Fibroblast of lung (primary cell): Measurements from ENCODE around the gene MAP2K5. TPM values are rescaled to one million over a fixed set of nuclear protein-coding genes. Genes with fewer than 3 reads are reported as not detected.
A peak's percentile ranks its signal among the peaks of the same experiment; 100 is the strongest.
"Not testable (repeated sequence)": the region's sequence is repeated elsewhere in the genome, so short reads cannot be mapped to it uniquely, and the experiment has no call there.

Experiments used
- DNase-seq, 2 donors: peaks; one replicate each; pipeline versions ENCODE4 v3.0.0 to v3.0.0-alpha.2; 2010; ENCODE audit warnings: low read depth in 2 of 2
- H2AFZ ChIP-seq: 2 replicates; pipeline ENCODE4 v1.5.1; 2012; ENCODE audit warnings: low read length, control low read depth, inconsistent platforms
- H3K27ac ChIP-seq: 2 replicates; pipeline ENCODE4 v1.5.1; 2011; ENCODE audit warnings: low read length, control low read depth; ENCODE audit not compliant: insufficient read depth
- H3K27me3 ChIP-seq: 2 replicates; pipeline ENCODE4 v1.5.1; 2011; ENCODE audit warnings: mild to moderate bottlenecking, low read length; ENCODE audit not compliant: control insufficient read depth, insufficient read depth
- H3K36me3 ChIP-seq: 2 replicates; pipeline ENCODE4 v1.5.1; 2011; ENCODE audit warnings: low read length; ENCODE audit not compliant: control insufficient read depth, insufficient read depth
- H3K4me1 ChIP-seq: 2 replicates; pipeline ENCODE4 v1.5.1; 2011; ENCODE audit warnings: low read length; ENCODE audit not compliant: control insufficient read depth, insufficient read depth; ENCODE audit errors: extremely low read depth
- H3K4me2 ChIP-seq: 2 replicates; pipeline ENCODE4 v1.5.1; 2011; ENCODE audit warnings: low read length, control low read depth; ENCODE audit not compliant: insufficient read depth; ENCODE audit errors: extremely low read depth
- H3K4me3 ChIP-seq, 4 experiments: fragments of 200-600 bp in 1 of 4; sonication (generic) in 1 of 4; replicated peaks in 1 of 4; 2 replicates each; pipeline ENCODE4 v1.5.1; 2011 to 2016; ENCODE audit warnings: low read length in 4 of 4, low read depth in 3 of 4, mild to moderate bottlenecking in 3 of 4, control low read depth in 2 of 4, inconsistent platforms in 1 of 4, mixed read lengths in 1 of 4; ENCODE audit not compliant: insufficient read depth in 1 of 4; ENCODE audit errors: control extremely low read depth in 1 of 4
- H3K79me2 ChIP-seq: 2 replicates; pipeline ENCODE4 v1.5.1; 2012; ENCODE audit warnings: mild to moderate bottlenecking, low read length, inconsistent platforms; ENCODE audit not compliant: control insufficient read depth, insufficient read depth
- H3K9ac ChIP-seq: 2 replicates; pipeline ENCODE4 v1.5.1; 2011; ENCODE audit warnings: mild to moderate bottlenecking, low read length, control low read depth; ENCODE audit not compliant: insufficient read depth
- H3K9me3 ChIP-seq: 2 replicates; pipeline ENCODE4 v1.5.1; 2012; ENCODE audit warnings: low read depth, low read length; ENCODE audit not compliant: control insufficient read depth, insufficient read depth
- H4K20me1 ChIP-seq: 2 replicates; pipeline ENCODE4 v1.5.1; 2011; ENCODE audit warnings: low read length; ENCODE audit not compliant: control insufficient read depth, insufficient read depth; ENCODE audit errors: extremely low read depth
- CTCF ChIP-seq, 2 donors: IDR thresholded peaks in 1 of 2; conservative IDR thresholded peaks in 1 of 2; 1 replicate in 1 of 2; 2 replicates in 1 of 2; pipeline ENCODE4 v1.5.1; 2011 to 2012; ENCODE audit warnings: low read length in 2 of 2, control low read depth in 1 of 2, inconsistent platforms in 1 of 2, low read depth in 1 of 2, mild to moderate bottlenecking in 1 of 2
- EZH2 ChIP-seq: IDR thresholded peaks from 2 replicates; pipeline ENCODE4 v1.5.1; 2012; ENCODE audit warnings: low read length, control low read depth, mild to moderate bottlenecking; ENCODE audit errors: missing control alignments
- polyA plus RNA-seq, 2 donors: library from polyadenylated mRNA; depleted of rRNA in 1 of 2; stranded (reverse) in 1 of 2; unstranded in 1 of 2; fragments of >200 nt; gene quantifications; 2 replicates each; pipeline ENCODE4 v1.2.1, GENCODE V29; 2011 to 2012; ENCODE audit warnings: missing spikeins in 1 of 2
- total RNA-seq: library from RNA; depleted of rRNA; stranded (reverse); fragments of >200 nt; gene quantifications from 2 replicates; pipeline ENCODE4 v1.2.1, GENCODE V29; 2014

MAP2K5 gene
- total and polyA plus RNA-seq, 2 donors (not counting 1 experiment from before 2014, with no cell fraction given): 5.7 to 10.2 TPM

- Histone ChIP-seq H3K9ac (no peak overlapping the region), H3K9me3 (no peaks in the 10 kb centered on the region), H3K4me3 (no peak overlapping the region), H3K4me1 (no peaks in the 10 kb centered on the region), H3K4me2 (no peak overlapping the region), H2AFZ (no peak overlapping the region), H3K27ac (no peak overlapping the region), H3K79me2 (no peaks in the 10 kb centered on the region), H3K36me3 (no peaks in the 10 kb centered on the region), H4K20me1 (no peaks in the 10 kb centered on the region), H3K27me3 (no peaks in the 10 kb centered on the region)
- TF ChIP-seq CTCF (conservative IDR thresholded peaks at IDR 0.05 in 1 of 2, IDR thresholded peaks at IDR 0.05 in 1 of 2; ENCODE audit: low read depth in 1 of 2, low read length in 2 of 2): no peak
- no peak for TF ChIP-seq EZH2
- no peak for DNase-seq
Measured at GRCh38 chr15:67670647-67671305, 128.3 kb downstream of the MAP2K5 start.

- not testable (repeated sequence) for H3K9ac ChIP-seq, H3K36me3 ChIP-seq, H3K9me3 ChIP-seq, H2AFZ ChIP-seq, H3K27ac ChIP-seq, DNase-seq, H3K4me3 ChIP-seq, H3K4me2 ChIP-seq, H3K79me2 ChIP-seq, H4K20me1 ChIP-seq, H3K4me1 ChIP-seq, H3K27me3 ChIP-seq
Measured at GRCh38 chr15:67672834-67673233, 130.3 kb downstream of the MAP2K5 start.

GRCh38 chr15:67674983-67675382 is 132.5 kb downstream of the MAP2K5 start:
- no peaks in the 10 kb centered on the region for H3K4me1 ChIP-seq
- peak in 1 of 2 donors; percentile 1 for DNase-seq
- no peak overlapping the region for H3K9ac ChIP-seq
- no peaks in the 10 kb centered on the region for H3K36me3 ChIP-seq
- H4K20me1 ChIP-seq: no peaks in the 10 kb centered on the region
- no peaks in the 10 kb centered on the region for H3K9me3 ChIP-seq
- H3K27me3 ChIP-seq: no peaks in the 10 kb centered on the region
- no peaks in the 10 kb centered on the region for H3K79me2 ChIP-seq
- TF ChIP-seq EZH2 (no peak), CTCF (conservative IDR thresholded peaks at IDR 0.05 in 1 of 2, IDR thresholded peaks at IDR 0.05 in 1 of 2; ENCODE audit: low read depth in 1 of 2, low read length in 2 of 2) (no peak)
- no peak overlapping the region for H3K4me3 ChIP-seq
- no peak overlapping the region for H3K4me2 ChIP-seq
- no peak overlapping the region for H2AFZ ChIP-seq
- H3K27ac ChIP-seq: no peak overlapping the region
